ENCODE results near the gene LINGO3.

The LINGO3 gene

DNA sequence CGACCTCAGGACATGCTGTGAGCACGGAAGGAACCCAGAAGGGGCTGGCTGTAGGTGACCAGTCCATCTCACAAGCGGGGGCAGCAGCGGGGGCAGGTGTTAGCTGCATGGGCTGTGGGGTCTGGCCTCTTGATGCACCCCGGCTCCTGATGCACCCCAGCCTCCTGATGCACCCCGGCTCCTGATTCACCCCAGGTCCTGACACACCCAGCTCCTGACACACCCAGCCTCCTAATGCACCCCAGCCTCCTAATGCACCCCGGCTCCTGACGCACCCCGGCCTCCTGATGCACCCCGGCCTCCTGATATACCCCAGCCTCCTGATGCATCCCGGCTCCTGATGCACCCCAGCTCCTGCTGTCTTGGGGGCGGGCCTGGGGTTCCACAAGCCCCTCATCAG is 13.0 kb upstream of the LINGO3 start:
- Histone ChIP-seq H3K9me3 (replicated peaks in 1 of 11) (no peaks in the 10 kb centered on the region), H3K4me3 (no peak overlapping the region), H3K36me3 (peaks cover 20 to 43% (median 30%) of the 10 kb centered on the region in 11 experiments; a peak in 21 of 22 replicates), H3K4me1 (peaks cover 57 to 100% (median 95%) of the 10 kb centered on the region in 10 experiments), H3K27ac (no peak overlapping the region), H3K27me3 (peaks cover 0 to 17% (median 0%) of the 10 kb centered on the region in 11 experiments; a peak in 5 of 22 replicates), H4K20me1 (peaks cover 20 to 90% (median 61%) of the 10 kb centered on the region in 11 experiments; a peak in 21 of 22 replicates), H3K9ac (0 out of 22 replicates have a peak overlapping the region, but pooled peaks of 1 of the 11 experiments have one; percentile 24), H3K4me2 (peak overlapping the region in 7 of 11 experiments; percentile 89 to 98 (median 96); a peak in 10 of 22 replicates)
- no peak for TF ChIP-seq Cebpa-rat (IDR thresholded peaks at IDR 0.05)

DNA sequence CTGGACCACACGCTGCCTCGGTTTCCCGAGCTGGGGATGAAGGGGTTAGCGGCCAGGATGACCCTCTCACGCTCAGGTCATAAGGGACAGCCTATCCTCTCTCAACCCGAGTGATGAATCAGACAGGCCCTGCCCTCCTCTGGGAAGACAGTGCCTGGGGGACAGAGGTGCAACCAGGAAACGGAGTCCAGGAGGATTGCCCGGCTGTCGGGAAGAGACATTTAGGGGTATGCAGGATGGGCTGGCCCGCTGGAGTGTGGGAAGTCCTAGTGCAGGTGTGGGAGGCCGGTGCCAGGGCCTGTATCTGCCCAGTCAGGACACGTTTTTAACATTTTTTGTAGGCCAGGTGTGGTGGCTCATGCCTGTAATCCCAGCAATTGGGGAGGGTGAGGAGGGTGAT is 12.1 kb upstream of the LINGO3 start:
- Histone ChIP-seq H4K20me1 (peaks cover 11 to 81% (median 52%) of the 10 kb centered on the region in 11 experiments; a peak in 20 of 22 replicates), H3K9me3 (replicated peaks in 1 of 11) (peaks cover 0 to 5% (median 3%) of the 10 kb centered on the region in 11 experiments; a peak in 17 of 22 replicates), H3K36me3 (peaks cover 20 to 35% (median 30%) of the 10 kb centered on the region in 11 experiments; a peak in 21 of 22 replicates), H3K27ac (no peak overlapping the region; a peak in 1 of 22 replicates), H3K4me1 (peaks cover 56 to 100% (median 94%) of the 10 kb centered on the region in 10 experiments), H3K9ac (peak overlapping the region in 4 of 11 experiments; percentile 7 to 31 (median 22); a peak in 3 of 22 replicates), H3K4me3 (no peak overlapping the region), H3K4me2 (peak overlapping the region; percentile 71 to 95 (median 85)), H3K27me3 (peaks cover 0 to 14% (median 0%) of the 10 kb centered on the region in 11 experiments; a peak in 5 of 22 replicates)
- TF ChIP-seq Cebpa-rat (IDR thresholded peaks at IDR 0.05) = no peak

DNA sequence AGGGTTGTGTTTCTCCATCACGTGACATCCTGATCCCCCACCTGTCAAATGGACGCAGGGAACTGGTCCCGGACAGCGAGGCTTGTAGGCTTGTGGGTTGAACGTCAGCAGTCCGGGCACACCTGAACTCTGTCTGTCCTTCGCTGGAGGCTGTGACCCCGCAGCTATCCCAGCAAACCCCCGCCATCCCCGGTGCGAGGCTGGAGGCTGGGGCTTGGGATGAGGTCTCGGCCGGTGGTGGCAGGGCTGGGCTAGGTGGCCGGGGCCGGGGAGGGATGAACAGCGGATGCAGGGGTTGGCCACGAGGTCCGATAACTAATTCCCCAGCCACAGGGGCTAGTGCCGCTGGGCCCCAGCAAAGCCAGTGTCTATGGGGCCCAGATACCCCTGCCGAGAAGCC is 11.6 kb upstream of the LINGO3 start:
- Histone ChIP-seq H3K4me2 (peak overlapping the region; percentile 71 to 95 (median 85)), H3K4me1 (peaks cover 56 to 95% (median 89%) of the 10 kb centered on the region in 10 experiments), H3K27ac (peak overlapping the region in 3 of 11 experiments; percentile 4 to 57 (median 48); a peak in 3 of 22 replicates), H3K27me3 (peaks cover 0 to 10% (median 0%) of the 10 kb centered on the region in 11 experiments; a peak in 5 of 22 replicates), H3K4me3 (no peak overlapping the region; a peak in 1 of 20 replicates), H3K9ac (peak overlapping the region in 6 of 11 experiments; percentile 7 to 56 (median 26); a peak in 8 of 22 replicates), H3K36me3 (peaks cover 20 to 35% (median 30%) of the 10 kb centered on the region in 11 experiments; a peak in 21 of 22 replicates), H4K20me1 (peaks cover 6 to 76% (median 47%) of the 10 kb centered on the region in 11 experiments; a peak in 20 of 22 replicates), H3K9me3 (replicated peaks in 1 of 11) (peaks cover 0 to 10% (median 8%) of the 10 kb centered on the region in 11 experiments; a peak in 17 of 22 replicates)
- no peak for TF ChIP-seq Cebpa-rat (IDR thresholded peaks at IDR 0.05)

DNA sequence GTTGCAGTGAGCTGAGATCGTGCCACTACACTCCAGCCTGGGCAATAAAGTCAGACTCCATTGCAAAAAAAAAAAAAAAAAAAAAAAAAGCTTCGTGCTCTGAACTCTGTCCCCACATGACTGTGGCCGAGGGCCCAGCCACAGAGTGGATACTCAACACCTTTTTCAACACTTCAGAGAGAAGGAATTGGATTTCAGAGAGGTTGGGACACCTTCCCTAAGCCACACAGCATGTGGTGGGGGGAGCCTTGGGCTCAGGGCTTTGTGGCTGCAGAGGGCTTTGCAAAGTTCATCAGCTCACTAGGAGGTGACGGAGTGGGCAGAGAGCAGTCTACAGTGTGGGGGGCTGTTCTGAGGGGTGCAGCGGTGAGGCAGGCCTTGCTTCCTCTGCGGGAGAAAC is 11.0 kb upstream of the LINGO3 start:
- no peak for TF ChIP-seq Cebpa-rat (IDR thresholded peaks at IDR 0.05)
- peaks cover 20 to 32% (median 30%) of the 10 kb centered on the region in 11 experiments; a peak in 21 of 22 replicates for H3K36me3 ChIP-seq
- peaks cover 0 to 16% (median 12%) of the 10 kb centered on the region in 11 experiments; a peak in 17 of 22 replicates for H3K9me3 ChIP-seq (replicated peaks in 1 of 11)
- peak overlapping the region in 8 of 11 experiments; percentile 11 to 69 (median 42); a peak in 10 of 22 replicates for H3K27ac ChIP-seq
- H4K20me1 ChIP-seq = peaks cover 0 to 70% (median 41%) of the 10 kb centered on the region in 11 experiments; a peak in 19 of 22 replicates
- H3K4me2 ChIP-seq = peak overlapping the region; percentile 71 to 95 (median 85)
- peak overlapping the region in 8 of 11 experiments; percentile 7 to 60 (median 40); a peak in 11 of 22 replicates for H3K9ac ChIP-seq
- H3K4me1 ChIP-seq = peaks cover 51 to 89% (median 83%) of the 10 kb centered on the region in 10 experiments
- H3K4me3 ChIP-seq = peak overlapping the region in 2 of 10 experiments; percentile 20 to 26; a peak in 2 of 20 replicates
- peaks cover 0 to 4% (median 0%) of the 10 kb centered on the region in 11 experiments; a peak in 3 of 22 replicates for H3K27me3 ChIP-seq

DNA sequence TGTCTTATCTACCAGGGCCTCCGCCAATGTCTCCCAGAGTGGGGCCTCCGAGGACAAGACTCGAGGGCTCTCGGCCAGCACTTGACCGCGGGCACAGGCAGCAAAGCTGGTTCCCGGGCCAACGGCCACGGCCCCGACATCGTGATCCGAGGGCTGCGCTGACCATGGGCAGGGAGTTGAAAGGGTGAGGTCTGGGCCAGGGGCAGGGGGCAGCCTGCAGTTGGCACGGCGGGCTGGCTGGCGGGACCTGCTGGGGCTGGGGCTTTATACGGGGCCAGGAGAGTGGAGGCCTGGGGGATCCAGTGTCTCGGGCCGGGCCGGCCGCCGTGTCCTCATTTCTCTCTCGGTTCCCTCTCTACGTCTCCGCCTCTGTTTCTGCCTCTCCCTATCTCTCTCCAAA is 9.8 kb upstream of the LINGO3 start:
- Histone ChIP-seq H4K20me1 (peaks cover 0 to 58% (median 30%) of the 10 kb centered on the region in 11 experiments; a peak in 19 of 22 replicates), H3K4me3 (no peak overlapping the region), H3K4me2 (peak overlapping the region; percentile 71 to 95 (median 85)), H3K27me3 (peaks cover 0 to 6% (median 0%) of the 10 kb centered on the region in 11 experiments; a peak in 5 of 22 replicates), H3K27ac (peak overlapping the region in 9 of 11 experiments; percentile 5 to 69 (median 48); a peak in 12 of 22 replicates), H3K9me3 (replicated peaks in 1 of 11) (peaks cover 0 to 16% (median 12%) of the 10 kb centered on the region in 11 experiments; a peak in 17 of 22 replicates), H3K9ac (peak overlapping the region in 10 of 11 experiments; percentile 26 to 60 (median 50); a peak in 16 of 22 replicates), H3K36me3 (peaks cover 11 to 22% (median 19%) of the 10 kb centered on the region in 11 experiments; a peak in 21 of 22 replicates), H3K4me1 (peaks cover 51 to 77% (median 72%) of the 10 kb centered on the region in 10 experiments)
- no peak for TF ChIP-seq Cebpa-rat (IDR thresholded peaks at IDR 0.05)

DNA sequence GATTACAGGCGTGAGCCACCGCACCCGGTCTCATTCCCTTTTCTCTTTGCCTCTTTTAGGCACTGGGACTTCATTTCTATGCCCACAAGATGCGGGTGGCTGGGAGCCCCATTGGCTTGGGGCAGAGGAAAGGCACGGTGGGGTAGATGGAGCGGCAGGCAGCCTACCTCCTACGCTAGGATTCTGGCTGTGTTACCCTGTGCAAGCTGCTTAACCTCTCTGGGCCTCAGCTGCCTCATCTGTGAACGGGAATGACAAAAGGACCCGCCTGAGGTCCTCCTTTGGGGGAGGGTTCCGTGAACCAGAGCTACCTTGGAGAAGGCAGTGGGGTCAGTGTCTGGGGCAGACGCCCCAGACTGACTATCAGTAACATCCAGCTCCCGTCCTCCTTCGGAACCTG is 9.3 kb upstream of the LINGO3 start:
- Histone ChIP-seq H3K9ac (peak overlapping the region in 6 of 11 experiments; percentile 28 to 60 (median 54); a peak in 8 of 22 replicates), H3K9me3 (replicated peaks in 1 of 11) (peaks cover 0 to 16% (median 12%) of the 10 kb centered on the region in 11 experiments; a peak in 17 of 22 replicates), H4K20me1 (peaks cover 0 to 54% (median 25%) of the 10 kb centered on the region in 11 experiments; a peak in 19 of 22 replicates), H3K4me2 (peak overlapping the region; percentile 71 to 95 (median 85)), H3K4me1 (peaks cover 51 to 77% (median 71%) of the 10 kb centered on the region in 10 experiments), H3K27ac (peak overlapping the region in 5 of 11 experiments; percentile 48 to 69 (median 64); a peak in 5 of 22 replicates), H3K27me3 (peaks cover 0 to 10% (median 4%) of the 10 kb centered on the region in 11 experiments; a peak in 10 of 22 replicates), H3K4me3 (no peak overlapping the region), H3K36me3 (peaks cover 6 to 17% (median 15%) of the 10 kb centered on the region in 11 experiments; a peak in 20 of 22 replicates)
- no peak for TF ChIP-seq Cebpa-rat (IDR thresholded peaks at IDR 0.05)

DNA sequence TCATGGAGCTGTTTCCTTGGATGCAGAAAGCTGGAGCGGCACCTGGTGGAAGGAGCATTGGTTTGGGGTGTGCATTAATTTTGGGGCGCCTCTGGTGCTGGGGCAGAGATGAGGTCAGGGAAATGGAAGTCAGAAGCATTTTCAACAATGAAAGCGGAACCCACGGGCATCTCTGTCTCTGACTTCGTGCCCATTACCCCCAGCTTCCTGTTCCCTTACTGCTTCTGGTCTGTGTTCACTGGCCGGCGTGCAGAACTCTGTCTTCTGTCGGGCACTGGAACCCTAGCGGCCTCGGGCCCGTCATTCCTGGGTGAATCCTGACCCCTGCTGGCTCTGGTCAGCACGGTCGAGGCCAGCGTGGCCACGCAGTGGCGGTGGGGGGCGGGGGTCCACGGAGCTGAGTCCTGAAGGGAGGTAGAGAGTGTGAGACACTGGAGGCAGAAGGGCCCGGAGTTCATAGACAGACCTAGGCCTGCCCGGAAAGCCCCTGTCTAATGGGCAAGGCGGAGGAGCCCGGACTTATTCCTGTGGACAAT is 7.9 kb upstream of the LINGO3 start:
- Histone ChIP-seq H3K4me3 (peak overlapping the region in 6 of 10 experiments; percentile 1 to 40 (median 24); a peak in 6 of 20 replicates), H4K20me1 (peaks cover 0 to 39% (median 11%) of the 10 kb centered on the region in 11 experiments; a peak in 16 of 22 replicates), H3K4me2 (peak overlapping the region; percentile 81 to 95 (median 87)), H3K4me1 (peaks cover 51 to 66% (median 60%) of the 10 kb centered on the region in 10 experiments), H3K9me3 (replicated peaks in 1 of 11) (peaks cover 0 to 16% (median 12%) of the 10 kb centered on the region in 11 experiments; a peak in 17 of 22 replicates), H3K27ac (peak overlapping the region in 10 of 11 experiments; percentile 28 to 73 (median 59); a peak in 19 of 22 replicates), H3K9ac (peak overlapping the region; percentile 25 to 70 (median 54); a peak in 19 of 22 replicates), H3K27me3 (peaks cover 0 to 13% (median 7%) of the 10 kb centered on the region in 11 experiments; a peak in 11 of 22 replicates), H3K36me3 (peaks cover 0 to 4% (median 3%) of the 10 kb centered on the region in 11 experiments; a peak in 12 of 22 replicates)
- TF ChIP-seq Cebpa-rat (IDR thresholded peaks at IDR 0.05) = no peak

Data from BLaER1 treated with 17β-estradiol and CSF1 and Interleukin-3, amounts not matched to agents 10 nM and 100 nM (cell line).